Keratinocyte (primary cell): ENCODE data around the gene HNRNPA2B1.

Experiments used
- EZH2 ChIP-seq: IDR thresholded peaks from one replicate; pipeline ENCODE4 v1.6.1; 2012; ENCODE audit warnings: inconsistent platforms, mild to moderate bottlenecking, low read length, moderate library complexity
- TF ChIP-seq, protein P1 (sequence below), 3 experiments: IDR thresholded peaks in 1 of 3; conservative IDR thresholded peaks in 1 of 3; optimal IDR thresholded peaks in 1 of 3; 2 replicates in 2 of 3; 3 replicates in 1 of 3; pipeline versions ENCODE3 to v1.5.1; 2011; ENCODE audit warnings: low read length in 3 of 3, mild to moderate bottlenecking in 3 of 3, moderate library complexity in 2 of 3, control low read depth in 1 of 3, inconsistent platforms in 1 of 3; ENCODE audit not compliant: insufficient read depth in 2 of 3; ENCODE audit errors: extremely low read depth in 1 of 3

DNA sequence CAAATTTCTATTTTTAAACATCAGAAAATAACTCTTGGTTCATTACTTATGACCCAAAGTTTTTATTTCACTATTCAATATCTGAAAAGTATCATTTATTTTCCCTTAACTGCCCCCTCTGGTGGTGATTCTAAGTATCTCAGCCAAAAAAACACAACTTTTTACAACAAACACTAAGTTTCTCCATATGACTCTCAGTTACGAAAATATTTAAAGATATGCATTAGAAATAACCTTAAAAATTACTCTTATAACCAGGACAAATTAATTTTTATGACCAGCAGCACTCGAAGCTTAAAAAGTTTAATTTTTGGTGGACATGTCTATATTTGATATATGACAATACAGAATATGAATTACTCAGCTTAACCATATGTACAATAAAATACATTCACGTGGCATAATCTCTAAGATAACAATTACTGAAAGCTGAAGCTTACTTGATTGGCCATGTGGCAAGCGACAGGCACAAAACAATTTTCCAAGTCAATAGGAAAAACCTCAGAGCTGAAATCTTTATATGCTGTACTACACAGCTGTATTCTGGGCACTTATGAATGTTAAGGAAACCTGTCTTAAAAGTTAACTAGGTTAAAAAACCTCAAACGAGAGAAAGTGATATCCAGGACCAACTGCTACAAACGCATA, 2.3 kb downstream of the HNRNPA2B1 start:
- TF ChIP-seq, protein P1, sequence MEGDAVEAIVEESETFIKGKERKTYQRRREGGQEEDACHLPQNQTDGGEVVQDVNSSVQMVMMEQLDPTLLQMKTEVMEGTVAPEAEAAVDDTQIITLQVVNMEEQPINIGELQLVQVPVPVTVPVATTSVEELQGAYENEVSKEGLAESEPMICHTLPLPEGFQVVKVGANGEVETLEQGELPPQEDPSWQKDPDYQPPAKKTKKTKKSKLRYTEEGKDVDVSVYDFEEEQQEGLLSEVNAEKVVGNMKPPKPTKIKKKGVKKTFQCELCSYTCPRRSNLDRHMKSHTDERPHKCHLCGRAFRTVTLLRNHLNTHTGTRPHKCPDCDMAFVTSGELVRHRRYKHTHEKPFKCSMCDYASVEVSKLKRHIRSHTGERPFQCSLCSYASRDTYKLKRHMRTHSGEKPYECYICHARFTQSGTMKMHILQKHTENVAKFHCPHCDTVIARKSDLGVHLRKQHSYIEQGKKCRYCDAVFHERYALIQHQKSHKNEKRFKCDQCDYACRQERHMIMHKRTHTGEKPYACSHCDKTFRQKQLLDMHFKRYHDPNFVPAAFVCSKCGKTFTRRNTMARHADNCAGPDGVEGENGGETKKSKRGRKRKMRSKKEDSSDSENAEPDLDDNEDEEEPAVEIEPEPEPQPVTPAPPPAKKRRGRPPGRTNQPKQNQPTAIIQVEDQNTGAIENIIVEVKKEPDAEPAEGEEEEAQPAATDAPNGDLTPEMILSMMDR (optimal IDR thresholded peaks at IDR 0.05 in 1 of 3, IDR thresholded peaks at IDR 0.05 in 1 of 3, conservative IDR thresholded peaks at IDR 0.05 in 1 of 3; ENCODE audit: extremely low read depth in 1 of 3, insufficient read depth in 2 of 3, low read length in 3 of 3), result peak in 2 of 3 experiments; percentile 26 to 46
- no peak for TF ChIP-seq EZH2
